ENCODE measurements around the gene CD22. TPM values are rescaled to one million over a fixed set of nuclear protein-coding genes. Genes with fewer than 3 reads are reported as not detected.

Gene CD22
- total RNA-seq, 1 donor from 2014 or later = 0.23 TPM

DNA sequence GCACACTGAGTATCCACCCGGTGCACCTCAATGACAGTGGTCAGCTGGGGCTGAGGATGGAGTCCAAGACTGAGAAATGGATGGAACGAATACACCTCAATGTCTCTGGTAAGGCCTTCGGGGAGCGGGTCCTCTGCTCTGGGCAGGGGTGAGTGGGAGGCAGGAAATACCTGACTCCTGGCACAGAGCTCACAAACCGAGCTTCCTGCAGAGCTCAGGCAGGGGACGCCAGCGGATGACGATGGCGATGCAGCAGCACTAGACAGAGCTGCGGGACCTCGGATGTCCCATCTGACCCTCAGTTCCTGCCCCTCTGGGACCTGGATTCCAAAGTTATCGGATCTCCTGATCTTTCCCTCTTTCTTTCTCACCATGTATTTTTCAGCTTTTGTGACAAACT lies 3.8 kb downstream of the CD22 start:
- H3K4me3 ChIP-seq (ENCODE audit: low read depth, low read length) = no peak overlapping the region
- TF ChIP-seq, protein P1, sequence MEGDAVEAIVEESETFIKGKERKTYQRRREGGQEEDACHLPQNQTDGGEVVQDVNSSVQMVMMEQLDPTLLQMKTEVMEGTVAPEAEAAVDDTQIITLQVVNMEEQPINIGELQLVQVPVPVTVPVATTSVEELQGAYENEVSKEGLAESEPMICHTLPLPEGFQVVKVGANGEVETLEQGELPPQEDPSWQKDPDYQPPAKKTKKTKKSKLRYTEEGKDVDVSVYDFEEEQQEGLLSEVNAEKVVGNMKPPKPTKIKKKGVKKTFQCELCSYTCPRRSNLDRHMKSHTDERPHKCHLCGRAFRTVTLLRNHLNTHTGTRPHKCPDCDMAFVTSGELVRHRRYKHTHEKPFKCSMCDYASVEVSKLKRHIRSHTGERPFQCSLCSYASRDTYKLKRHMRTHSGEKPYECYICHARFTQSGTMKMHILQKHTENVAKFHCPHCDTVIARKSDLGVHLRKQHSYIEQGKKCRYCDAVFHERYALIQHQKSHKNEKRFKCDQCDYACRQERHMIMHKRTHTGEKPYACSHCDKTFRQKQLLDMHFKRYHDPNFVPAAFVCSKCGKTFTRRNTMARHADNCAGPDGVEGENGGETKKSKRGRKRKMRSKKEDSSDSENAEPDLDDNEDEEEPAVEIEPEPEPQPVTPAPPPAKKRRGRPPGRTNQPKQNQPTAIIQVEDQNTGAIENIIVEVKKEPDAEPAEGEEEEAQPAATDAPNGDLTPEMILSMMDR (conservative IDR thresholded peaks at IDR 0.05; ENCODE audit: low read depth, low read length) = no peak
- DNase-seq (ENCODE audit: low read depth) = no peak

DNA sequence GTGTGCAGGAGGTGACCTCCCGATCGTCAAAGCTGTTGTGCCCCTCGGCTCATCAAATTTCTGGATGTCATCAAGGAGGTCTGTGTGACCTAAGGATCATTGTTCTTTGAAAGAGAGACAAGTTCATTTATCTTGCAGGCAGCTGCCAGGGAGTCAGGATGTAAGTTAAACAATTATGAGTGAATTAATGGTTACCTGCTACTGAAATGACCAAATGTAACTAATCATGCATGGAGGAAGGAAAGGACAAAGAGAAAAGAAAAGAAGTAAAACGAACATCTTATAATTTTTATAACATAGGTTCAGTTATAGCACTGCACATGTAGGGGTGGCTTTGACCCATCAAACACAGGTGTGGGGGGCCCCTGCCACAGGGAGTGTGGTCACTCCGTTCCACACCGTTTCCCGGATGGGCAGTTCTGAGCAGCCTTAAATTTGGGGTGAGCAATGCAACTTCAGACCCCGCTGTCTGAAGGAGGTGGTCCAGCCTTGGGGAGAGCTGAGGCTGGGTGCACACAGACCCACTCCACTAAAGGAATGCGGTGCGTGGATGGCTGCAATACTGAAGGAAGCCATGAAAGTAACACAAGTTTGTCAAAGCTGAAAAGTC lies 5.3 kb downstream of the CD22 start:
- TF ChIP-seq, protein P1 (conservative IDR thresholded peaks at IDR 0.05; ENCODE audit: low read depth, low read length) = no peak
- DNase-seq (ENCODE audit: low read depth) = no peak
- no peak overlapping the region for H3K4me3 ChIP-seq (ENCODE audit: low read depth, low read length)

DNA sequence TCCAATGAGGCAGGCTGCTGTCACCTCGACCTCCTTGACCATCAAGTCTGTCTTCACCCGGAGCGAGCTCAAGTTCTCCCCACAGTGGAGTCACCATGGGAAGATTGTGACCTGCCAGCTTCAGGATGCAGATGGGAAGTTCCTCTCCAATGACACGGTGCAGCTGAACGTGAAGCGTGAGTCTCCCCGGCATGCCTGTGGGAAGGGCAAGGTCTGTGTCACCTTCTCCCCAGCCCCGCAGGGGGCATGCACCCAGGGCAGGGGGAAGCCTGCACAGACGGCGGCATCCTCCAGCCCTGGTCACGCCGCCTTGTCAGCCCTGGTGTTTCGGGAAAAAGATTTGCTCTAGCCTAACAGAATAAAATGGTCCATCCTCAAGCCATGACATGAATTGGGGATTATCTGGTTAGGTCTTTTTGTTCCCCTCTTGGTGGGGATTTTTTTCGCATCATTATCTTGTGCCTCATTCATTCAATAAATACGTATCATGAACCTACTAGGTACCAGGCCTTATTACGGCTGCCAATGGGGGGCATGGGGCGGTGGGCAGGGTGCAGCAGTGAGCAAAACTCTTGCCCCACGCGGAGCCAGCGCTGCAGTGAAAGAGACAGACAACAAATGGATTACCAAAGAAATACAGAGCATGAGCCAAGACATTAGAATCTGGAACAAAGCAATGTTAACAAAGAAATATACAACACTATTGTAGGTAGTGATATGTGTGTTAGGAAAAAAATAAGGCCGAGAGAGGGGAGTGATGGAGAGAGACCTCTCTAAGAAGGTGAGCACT lies 7.4 kb downstream of the CD22 start:
- no peak for DNase-seq (ENCODE audit: low read depth)
- no peak overlapping the region for H3K4me3 ChIP-seq (ENCODE audit: low read depth, low read length)
- TF ChIP-seq, protein P1 (conservative IDR thresholded peaks at IDR 0.05; ENCODE audit: low read depth, low read length) = no peak

DNA sequence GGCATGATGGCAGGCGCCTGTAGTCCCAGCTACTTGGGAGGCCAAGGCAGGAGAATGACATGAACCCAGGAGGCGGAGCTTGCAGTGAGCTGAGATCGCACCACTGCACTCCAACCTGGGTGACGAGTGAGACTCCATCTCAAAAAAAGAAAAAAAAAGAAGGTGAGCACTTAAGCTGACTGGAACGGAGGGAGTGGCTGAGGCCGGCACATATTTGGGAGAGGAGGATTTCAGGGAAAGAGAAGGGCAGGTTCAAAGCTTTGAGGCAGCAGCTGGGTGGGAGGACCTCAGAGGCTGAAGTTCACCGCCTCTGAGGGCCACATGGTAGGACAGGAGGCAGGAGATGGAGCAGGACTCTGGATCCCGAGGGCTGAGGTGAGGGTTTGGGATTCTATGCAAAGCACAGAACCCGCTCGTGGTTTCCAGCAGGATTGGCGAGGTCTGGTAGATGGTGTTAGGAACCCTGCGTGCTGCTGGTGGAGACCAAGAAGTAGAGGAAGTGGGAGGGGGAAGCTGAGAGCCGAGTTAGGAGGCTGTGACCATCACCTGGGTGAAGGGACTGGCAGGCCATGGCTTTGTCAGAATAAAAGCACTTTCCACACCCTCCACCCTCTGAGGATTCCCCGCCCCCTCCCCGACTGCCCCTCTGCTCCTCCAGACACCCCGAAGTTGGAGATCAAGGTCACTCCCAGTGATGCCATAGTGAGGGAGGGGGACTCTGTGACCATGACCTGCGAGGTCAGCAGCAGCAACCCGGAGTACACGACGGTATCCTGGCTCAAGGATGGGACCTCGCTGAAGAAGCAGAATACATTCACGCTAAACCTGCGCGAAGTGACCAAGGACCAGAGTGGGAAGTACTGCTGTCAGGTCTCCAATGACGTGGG lies 8.4 kb downstream of the CD22 start:
- TF ChIP-seq, protein P1 (conservative IDR thresholded peaks at IDR 0.05; ENCODE audit: low read depth, low read length) = no peak
- H3K4me3 ChIP-seq (ENCODE audit: low read depth, low read length) = no peak overlapping the region
- no peak for DNase-seq (ENCODE audit: low read depth)

DNA sequence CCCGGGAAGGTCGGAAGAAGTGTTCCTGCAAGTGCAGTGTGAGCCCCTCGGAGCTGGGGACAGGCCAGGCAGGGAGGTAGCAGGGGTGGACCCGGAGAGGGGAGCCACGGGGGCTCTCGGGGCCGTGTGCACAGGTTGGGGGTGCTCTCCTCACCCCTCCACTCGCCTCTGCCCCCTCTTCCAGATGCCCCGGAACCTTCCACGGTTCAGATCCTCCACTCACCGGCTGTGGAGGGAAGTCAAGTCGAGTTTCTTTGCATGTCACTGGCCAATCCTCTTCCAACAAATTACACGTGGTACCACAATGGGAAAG lies 9.0 kb downstream of the CD22 start:
- TF ChIP-seq, protein P1 (conservative IDR thresholded peaks at IDR 0.05; ENCODE audit: low read depth, low read length) = no peak
- no peak overlapping the region for H3K4me3 ChIP-seq (ENCODE audit: low read depth, low read length)
- no peak for DNase-seq (ENCODE audit: low read depth)

DNA sequence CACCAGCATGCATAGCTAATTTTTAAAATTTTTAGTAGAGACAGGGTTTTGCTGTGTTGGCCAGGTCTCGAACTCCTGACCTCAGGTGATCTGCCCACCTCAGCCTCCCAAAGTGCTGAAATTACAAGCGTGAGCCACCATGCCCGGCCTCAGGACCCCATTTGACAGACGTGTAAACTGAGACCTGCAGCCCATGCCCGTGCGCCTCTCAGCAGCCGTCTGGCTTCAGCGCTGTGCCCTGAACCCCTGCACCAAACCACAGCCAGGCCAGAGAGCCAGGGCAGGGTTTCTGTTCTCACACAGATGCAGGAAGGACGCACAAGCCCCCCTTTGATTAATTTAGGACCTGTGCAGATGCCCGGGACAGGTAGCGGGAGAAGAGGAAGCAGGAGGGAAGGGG lies 11.4 kb downstream of the CD22 start:
- no peak overlapping the region for H3K4me3 ChIP-seq (ENCODE audit: low read depth, low read length)
- DNase-seq (ENCODE audit: low read depth) = no peak
- TF ChIP-seq, protein P1 (conservative IDR thresholded peaks at IDR 0.05; ENCODE audit: low read depth, low read length) = no peak

Data from epithelial cell of proximal tubule (primary cell).